HG03342 (cell line): ENCODE data around the gene TRIM9.
A peak's percentile ranks its signal among the peaks of the same experiment; 100 is the strongest.

Experiments used
- ATAC-seq: cut with Tn5 transposase; IDR thresholded peaks from one replicate; pipeline ENCODE4 v1.9.1; 2021; ENCODE audit warnings: mild to moderate bottlenecking, moderate library complexity; ENCODE audit not compliant: unreplicated experiment

TRIM9 gene

GRCh38 chr14:51094901-51095853 is at the start of gene TRIM9:
TRIM9 (minus strand) TSS chr14:51095105; CDS start chr14:51094939, 166 bp downstream.
- peak; percentile 100 for ATAC-seq

GRCh38 chr14:51140856-51141255 is 46.0 kb upstream of the TRIM9 start:
- no peak for ATAC-seq

- no peak for ATAC-seq
Observed at GRCh38 chr14:51140338-51140737, 45.4 kb upstream of the TRIM9 start.

- ATAC-seq: peak; percentile 44
Observed at GRCh38 chr14:51139121-51139681, 44.3 kb upstream of the TRIM9 start.

GRCh38 chr14:51138404-51139103 is 43.6 kb upstream of the TRIM9 start:
- no peak for ATAC-seq

GRCh38 chr14:51131516-51131915 is 36.6 kb upstream of the TRIM9 start:
- ATAC-seq: no peak

GRCh38 chr14:51129130-51129529 is 34.2 kb upstream of the TRIM9 start:
- no peak for ATAC-seq

- no peak for ATAC-seq
Observed at GRCh38 chr14:51124029-51124428, 29.1 kb upstream of the TRIM9 start.

GRCh38 chr14:51121096-51121495 is 26.2 kb upstream of the TRIM9 start:
- ATAC-seq: no peak

GRCh38 chr14:51119411-51120051 is 24.6 kb upstream of the TRIM9 start:
- no peak for ATAC-seq

GRCh38 chr14:51118993-51119392 is 24.1 kb upstream of the TRIM9 start:
- no peak for ATAC-seq

- ATAC-seq: no peak
Observed at GRCh38 chr14:51117593-51117992, 22.7 kb upstream of the TRIM9 start.

GRCh38 chr14:51116682-51117081 is 21.8 kb upstream of the TRIM9 start:
- ATAC-seq: no peak

GRCh38 chr14:51109651-51110050 is 14.7 kb upstream of the TRIM9 start:
- ATAC-seq: no peak

GRCh38 chr14:51107801-51108200 is 12.9 kb upstream of the TRIM9 start:
- no peak for ATAC-seq

GRCh38 chr14:51104467-51104866 is 9.6 kb upstream of the TRIM9 start:
- no peak for ATAC-seq

GRCh38 chr14:51097287-51097686 is 2.4 kb upstream of the TRIM9 start:
- no peak for ATAC-seq

- no peak for ATAC-seq
Observed at GRCh38 chr14:51096870-51097269, 2.0 kb upstream of the TRIM9 start.

GRCh38 chr14:51095854-51096823 is 1.2 kb upstream of the TRIM9 start:
- ATAC-seq: no peak

GRCh38 chr14:51094282-51094821 is 553 bp downstream of the TRIM9 start:
- no peak for ATAC-seq
